ENCODE results near the gene OPA3.

DNA sequence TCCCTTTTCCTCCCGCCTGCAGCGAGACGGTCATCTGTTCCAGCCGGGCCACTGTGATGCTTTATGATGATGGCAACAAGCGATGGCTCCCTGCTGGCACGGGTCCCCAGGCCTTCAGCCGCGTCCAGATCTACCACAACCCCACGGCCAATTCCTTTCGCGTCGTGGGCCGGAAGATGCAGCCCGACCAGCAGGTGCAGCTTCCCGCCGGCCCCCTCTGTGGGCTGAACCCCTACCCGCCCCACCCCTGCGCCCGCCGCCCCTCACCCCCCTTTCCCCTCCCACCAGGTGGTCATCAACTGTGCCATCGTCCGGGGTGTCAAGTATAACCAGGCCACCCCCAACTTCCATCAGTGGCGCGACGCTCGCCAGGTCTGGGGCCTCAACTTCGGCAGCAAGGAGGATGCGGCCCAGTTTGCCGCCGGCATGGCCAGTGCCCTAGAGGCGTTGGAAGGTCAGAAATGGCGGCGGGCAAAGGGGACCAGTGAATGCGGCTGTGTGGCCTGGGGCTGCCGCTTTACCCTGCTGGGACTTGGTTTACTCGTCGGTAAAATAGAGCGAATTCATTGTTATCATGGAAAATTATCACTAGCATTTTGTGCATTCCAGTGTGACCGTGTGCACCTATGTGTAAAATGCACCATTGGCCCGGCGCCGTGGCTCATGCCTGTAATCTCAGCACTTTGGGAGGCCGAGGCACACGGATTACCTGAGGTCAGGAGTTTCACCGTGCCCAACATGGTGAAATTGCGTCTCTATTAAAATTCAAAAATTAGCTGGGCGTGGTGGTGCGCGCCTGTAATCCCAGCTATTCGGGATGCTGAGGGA is 66.7 kb downstream of the OPA3 start:
- TF ChIP-seq, protein P1, sequence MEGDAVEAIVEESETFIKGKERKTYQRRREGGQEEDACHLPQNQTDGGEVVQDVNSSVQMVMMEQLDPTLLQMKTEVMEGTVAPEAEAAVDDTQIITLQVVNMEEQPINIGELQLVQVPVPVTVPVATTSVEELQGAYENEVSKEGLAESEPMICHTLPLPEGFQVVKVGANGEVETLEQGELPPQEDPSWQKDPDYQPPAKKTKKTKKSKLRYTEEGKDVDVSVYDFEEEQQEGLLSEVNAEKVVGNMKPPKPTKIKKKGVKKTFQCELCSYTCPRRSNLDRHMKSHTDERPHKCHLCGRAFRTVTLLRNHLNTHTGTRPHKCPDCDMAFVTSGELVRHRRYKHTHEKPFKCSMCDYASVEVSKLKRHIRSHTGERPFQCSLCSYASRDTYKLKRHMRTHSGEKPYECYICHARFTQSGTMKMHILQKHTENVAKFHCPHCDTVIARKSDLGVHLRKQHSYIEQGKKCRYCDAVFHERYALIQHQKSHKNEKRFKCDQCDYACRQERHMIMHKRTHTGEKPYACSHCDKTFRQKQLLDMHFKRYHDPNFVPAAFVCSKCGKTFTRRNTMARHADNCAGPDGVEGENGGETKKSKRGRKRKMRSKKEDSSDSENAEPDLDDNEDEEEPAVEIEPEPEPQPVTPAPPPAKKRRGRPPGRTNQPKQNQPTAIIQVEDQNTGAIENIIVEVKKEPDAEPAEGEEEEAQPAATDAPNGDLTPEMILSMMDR (IDR thresholded peaks at IDR 0.05; ENCODE audit: low read length) = no peak
- no peak for TF ChIP-seq EZH2 (IDR thresholded peaks at IDR 0.05; ENCODE audit: borderline replicate concordance, low read length)

Data from OCI-LY1 (cell line).